T follicular helper cell (primary cell): ENCODE measurements around the gene MICB.
"Not testable (repeated sequence)": the region's sequence is repeated elsewhere in the genome, so short reads cannot be mapped to it uniquely, and the experiment has no call there.

ENCODE experiments used
- DNase-seq: peaks from one replicate; pipeline ENCODE4 v3.0.0-alpha.2; 2020; ENCODE audit warnings: low read depth
- total RNA-seq, 2 experiments: gene quantifications; one replicate each; lab custom pipeline; 2026; lab: John Stamatoyannopoulos, UW

MICB gene
- total RNA-seq: 23.5 to 36.5 reads per million in 2 experiments

DNA sequence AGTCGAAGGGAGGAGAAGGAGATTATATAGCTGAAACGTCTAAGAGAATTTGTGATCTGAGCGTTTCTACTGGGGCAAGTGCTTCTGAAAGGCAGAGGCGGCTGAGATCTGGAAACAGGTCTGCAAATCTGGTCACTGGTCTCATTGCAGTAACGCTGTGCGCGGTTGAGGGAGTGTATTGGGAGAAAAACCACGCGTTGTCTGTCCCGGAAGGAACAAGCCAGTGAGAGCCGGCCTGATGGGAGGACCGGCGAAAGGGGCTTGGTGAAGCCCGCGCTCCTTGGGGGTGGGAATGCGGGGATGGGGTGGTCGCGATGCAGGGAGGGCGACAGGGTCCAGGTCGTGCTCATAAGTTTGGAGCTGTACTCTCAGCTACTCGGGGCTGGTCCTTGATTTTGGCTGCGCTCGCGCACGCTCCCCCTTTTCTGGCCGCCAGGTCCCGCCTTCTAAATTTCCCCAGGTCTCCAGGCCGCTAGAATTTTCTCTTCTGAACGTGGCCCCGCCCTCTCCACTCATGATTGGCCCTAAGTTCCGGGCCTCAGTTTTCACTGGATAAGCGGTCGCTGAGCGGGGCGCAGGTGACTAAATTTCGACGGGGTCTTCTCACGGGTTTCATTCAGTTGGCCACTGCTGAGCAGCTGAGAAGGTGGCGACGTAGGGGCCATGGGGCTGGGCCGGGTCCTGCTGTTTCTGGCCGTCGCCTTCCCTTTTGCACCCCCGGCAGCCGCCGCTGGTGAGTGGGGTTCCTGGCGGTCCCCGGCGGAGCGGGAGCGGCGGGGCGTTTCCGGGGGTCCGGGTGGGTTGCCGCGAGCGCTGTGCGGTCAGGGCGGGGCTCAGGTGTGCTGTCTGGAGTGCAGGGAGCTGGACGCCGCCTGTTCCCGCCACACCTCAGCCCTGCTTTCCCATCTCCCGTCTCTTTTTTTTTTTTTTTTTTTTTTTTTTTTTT, at the start of gene MICB:
TSS of gene MICB (plus strand) at position 615 of the 946 bp plus-strand sequence. CDS start at position 664, 49 bp downstream.
- DNase-seq: peak; percentile 85

DNA sequence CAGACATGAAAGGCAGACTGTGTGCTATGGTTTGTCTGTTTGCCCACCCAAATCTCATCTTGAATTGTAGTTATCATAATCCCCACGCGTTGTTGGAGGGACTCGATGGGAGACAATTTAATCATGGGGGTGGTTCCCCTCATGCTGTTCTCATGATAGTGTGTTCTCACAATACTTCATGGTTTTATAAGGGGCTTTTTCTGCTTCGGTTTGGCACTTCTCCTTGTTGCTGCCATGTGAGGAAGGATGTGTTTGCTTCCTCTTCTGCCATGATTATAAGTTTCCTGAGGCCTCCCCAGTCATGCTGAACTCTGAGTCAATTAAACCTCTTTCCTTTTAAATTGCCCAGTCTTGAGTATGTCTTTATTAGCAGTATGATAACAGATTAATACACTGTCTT, 47.2 kb upstream of the MICB start:
- DNase-seq: no peak

DNA sequence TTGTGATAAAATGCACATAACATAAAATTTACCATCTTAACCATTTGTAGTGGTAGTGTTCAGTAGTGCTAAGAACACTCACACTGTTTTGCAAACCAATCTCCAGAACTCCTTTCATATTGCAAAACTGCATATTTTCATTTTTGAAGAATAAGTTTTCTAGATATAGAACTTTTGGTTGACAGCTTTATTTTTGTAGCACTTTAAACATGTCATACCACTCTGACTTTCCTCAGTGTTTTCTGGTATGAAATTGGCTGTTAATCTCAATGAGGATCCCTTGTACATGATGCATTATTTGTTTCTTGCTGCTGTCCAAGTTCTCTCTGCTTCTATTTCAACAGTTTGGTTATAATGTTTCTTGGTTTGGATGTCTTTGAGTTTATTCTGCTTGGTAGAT, 45.1 kb upstream of the MICB start:
- no peak for DNase-seq

DNA sequence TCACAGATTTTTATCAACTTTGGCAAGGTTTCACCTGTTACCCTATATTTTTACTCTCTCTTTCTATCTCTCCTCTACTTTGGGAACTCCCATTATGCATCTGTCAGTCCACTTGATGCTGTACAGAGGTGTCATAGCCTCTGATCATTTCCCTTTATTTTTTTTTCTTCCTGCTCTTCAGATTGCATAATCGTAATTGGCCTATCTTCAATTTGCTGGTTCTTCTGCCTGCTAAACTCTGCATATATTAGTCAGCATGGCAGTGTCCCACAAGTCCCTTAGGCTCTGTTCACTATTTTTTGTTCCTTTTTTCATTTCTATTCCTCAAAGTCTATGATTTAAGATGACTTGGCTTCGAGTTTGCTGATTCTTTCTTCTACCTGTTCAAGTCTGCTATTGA, 44.7 kb upstream of the MICB start:
- DNase-seq: no peak

DNA sequence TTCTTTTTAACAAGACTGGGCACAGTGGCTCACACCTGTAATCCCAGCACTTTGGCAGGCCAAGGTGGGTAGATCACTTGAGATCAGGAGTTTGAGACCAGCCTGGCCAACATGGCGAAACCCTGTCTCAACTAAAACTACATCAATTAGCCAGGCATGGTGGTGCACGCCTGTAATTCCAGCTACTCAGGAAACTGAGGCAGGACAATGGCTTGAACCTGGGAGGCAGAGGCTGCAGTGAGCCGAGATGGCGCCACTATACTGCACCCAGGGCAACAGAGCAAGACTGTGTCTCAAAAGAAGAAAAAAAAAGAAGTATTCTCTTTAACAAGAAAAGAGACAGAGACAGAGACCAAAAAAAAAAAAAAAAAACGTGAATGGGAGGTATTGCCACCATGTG, 38.1 kb upstream of the MICB start:
- DNase-seq: not testable (repeated sequence)

DNA sequence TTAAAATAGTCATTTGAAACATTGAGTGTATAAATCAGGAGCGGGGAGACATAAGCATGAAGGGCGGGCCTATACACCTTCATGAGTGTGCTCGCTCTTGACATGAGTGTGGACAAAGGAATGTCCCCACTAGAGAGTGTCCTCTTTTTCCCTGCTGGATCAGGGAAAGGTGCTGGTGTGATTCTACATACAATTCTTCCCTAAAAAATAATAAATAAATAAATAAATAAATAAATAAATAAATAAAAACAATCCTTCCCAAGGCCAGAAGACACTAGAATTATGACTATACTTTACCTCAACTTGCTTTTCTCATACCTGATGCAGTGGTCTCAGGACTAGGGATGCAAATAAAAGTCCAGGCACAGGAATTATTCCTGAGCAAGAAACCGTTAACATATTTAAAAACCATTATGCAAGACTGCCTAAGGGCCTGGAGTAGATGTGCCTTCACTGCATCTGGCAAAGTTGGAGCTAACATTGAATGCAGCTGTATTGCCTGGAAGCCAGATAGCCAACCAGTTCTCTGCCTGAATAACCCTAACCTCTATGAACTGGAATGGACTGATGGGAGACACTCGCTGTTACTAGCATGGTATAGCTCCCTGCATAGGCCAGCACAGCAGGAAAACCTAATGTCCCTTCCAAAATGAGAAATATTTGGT, 37.5 kb upstream of the MICB start:
- no peak for DNase-seq

DNA sequence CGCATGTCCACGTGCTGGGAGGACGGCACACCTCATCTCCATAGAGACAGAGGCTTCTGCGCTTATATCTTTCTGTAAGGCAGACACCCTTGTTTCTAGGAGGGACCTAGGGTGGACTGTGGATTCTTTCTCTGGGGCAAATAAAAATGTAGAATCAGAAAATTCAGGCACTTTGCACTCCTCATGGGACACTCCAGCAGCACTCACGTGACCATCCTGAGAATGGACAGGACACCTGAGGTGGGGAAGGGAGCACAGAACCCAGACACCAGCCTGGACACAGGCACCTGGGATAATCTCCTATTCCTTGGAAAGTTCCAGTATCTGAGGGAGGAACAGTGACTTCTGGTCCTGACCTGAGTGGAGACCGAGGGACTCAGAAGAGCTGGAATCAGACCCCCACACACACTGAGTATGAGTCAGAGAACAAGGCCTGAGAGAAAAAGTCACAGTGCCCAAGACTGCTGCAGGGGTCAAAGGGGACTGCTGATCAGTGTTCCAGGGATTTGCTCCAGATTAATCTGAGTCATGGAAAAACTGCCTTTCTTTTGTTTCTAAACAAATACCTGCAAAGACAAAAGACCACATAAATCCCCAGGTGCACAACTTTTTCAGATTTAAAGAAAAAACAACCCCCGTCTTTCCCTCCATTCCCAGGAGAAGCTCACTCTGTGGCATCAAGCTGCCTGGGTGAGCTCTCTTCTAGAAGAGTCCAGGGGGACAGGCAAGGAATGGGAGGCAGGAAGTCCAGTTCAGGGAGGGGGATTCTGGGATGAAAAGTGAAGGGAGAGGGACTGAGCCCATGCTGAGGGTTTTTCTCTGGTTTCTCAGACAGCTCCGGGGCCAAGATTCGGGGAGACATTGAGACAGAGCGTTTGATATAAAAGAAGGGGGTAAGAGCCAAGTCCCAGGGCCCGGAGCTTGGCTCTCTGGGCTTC, 35.6 kb upstream of the MICB start:
- no peak for DNase-seq

DNA sequence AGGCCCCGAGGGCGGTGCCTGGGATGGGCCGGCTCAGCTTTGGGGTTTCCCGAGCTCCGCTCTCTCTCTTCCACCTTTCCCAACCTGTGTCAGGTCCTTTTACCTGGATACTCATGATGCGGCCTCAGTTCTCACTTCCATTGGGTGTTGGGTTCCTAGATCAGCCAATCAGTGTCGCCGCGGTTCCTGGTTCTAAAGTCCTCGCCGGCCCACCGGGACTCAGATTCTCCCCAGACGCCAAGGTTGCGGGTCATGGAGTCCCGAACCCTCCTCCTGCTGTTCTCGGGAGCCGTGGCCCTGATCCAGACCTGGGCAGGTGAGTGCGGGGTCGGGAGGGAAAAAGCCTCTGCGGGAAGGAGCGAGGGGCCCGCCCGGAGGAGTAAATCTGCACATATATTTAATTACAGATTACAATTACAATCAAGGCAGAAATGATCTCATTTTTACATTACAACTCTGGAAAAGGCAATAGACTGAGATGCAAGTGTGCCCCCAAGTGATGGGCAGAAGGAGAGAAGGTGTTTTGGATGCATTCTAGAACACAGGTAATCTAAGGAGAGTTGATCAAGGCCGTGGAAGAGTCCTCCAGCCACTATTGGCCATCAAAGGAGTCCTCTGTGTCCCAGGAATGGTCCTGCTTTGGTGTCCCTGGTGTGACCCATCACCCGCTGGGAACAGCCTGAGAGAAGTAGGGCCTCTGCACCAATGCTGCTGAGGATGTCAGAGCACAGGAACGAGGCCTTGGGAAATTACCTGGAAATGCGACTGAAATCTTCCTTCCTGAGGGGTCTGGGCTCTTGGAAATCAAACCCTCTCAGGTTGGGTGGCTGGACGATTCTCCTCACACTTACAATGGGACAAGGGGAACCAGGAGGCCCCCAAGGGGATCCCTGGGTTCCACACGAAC, 34.7 kb upstream of the MICB start:
- DNase-seq: peak; percentile 89

DNA sequence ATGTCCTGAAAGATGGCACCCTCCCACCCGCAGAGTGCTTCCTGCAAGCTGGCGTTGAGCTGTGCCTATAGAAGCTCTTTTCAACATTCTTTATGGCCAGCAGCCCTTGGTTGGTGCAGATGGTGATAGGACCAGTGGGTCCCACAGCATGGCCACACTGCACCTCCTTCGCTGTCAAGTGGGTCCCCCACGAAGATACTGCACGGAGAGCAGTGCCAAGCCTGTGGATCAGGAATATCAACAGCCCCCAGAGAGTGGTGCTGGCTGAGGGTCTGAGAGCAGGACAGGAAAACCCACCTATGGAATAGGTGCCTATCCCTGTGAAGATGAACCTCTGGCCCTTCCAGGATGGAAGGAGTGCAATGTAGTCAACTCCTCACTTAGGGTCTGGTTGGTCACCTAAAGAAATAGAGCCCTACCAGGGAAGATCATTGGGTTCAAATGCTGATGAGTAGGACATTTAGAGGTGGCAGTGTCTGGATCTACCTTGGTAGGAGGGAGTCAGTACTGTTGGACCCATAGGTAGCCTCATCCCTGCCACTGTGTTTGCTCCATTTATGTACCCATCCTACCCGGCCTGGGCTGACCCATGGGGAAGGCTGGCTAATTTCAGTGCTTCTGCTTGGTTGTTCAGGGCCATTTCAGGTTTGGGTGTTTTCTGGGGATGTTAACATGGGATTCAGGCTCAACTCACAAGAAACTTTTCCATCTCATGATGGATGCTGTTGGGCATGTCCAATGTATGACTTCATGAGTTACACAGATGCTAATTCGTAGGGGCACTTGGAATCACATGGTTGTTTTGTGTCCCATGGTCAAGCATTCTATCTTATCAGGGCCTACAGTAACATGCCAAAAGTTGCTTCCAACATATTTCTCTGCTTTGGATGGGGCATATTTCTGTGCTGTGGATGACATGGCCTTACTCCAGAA, 33.4 kb upstream of the MICB start:
- DNase-seq: no peak

DNA sequence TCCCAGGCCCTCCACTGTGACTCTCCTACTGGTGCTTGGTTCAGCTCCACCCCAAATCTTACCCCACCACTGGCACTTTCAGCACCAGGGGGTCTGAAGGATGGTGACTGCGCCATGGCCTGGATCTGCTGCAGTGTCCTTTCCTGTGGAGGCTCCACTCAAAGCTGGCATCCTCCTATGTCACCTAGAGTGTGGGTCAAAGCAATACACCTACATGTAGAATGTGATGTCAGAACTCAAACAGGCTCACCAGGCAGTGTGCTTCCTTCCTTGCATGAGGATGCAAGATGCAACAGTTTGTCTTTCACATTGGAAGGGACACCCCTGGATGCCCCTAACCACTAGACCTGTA, 32.8 kb upstream of the MICB start:
- DNase-seq: no peak

DNA sequence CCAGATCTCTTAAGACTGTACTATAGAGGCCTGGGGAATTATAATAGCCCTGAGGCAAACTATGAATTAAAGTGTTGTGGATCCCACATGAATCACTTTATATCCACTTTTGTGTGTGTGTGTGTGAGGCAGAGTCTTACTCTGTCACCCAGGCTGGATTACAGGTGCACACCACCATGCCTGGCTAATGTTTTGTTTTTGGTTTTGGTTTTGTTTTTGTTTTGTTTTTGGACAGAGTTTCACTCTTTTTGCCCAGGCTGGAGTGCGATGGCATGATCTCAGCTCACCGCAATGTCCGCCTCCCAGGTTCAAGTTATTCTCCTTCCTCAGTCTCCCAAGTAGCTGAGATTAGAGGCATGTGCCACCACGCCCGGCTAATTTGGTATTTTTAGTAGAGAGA, 32.2 kb upstream of the MICB start:
- no peak for DNase-seq

DNA sequence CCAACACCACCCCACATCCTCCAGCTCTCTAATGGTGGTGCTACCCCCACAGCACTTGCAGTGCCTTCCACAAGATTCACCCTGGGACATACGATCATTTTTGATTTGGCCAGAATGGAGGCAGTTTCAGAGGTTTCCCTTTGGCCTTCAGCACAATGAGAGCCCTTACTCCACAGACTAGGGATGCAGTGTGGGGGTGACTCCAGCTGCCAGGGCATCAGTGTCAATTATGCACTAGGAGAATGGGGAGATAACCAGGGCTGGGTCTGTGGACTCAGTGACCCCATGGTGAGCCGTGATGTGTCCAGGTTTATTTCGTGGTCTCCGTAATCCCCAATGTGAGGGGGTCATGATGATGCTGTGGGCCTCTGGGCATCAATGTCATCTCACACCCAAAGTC, 31.5 kb upstream of the MICB start:
- no peak for DNase-seq

DNA sequence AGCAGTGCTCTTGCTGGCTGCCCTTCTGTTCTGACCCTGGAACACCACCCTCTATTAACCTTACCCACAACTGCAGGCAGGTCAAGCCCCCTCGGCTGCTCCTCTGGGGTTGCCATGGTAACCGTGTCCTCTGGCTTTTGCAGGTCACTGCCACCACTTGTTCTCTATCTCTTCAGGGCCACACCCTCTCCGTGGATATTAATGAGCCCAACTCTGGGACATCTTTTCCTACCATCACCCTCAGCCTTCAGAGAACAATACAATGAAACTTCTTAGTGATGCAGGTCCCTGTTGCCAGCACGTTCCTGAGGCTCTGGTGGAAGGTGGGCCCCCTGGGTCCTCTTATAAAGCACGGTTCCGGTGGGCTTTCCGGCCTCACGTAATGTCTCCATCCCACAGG, 30.8 kb upstream of the MICB start:
- DNase-seq: no peak

DNA sequence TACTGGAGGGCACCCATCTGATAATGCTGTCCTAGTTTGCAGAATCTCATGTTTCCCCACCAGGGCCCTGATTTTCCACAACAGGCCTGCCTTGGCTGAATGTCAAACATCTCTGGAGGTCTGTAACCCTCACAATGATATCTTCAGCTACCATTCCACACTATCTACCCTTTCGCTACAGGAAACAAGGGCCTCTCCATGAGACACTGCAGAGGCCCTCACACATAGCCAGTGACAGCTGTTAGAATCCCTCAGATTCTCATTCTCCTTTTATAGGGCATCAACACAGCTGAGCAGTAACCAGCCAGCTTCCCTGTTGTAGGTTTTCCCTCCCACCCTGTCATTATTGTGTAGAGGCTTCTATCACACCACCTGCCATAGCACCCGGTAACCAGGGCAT, 29.6 kb upstream of the MICB start:
- DNase-seq: no peak

DNA sequence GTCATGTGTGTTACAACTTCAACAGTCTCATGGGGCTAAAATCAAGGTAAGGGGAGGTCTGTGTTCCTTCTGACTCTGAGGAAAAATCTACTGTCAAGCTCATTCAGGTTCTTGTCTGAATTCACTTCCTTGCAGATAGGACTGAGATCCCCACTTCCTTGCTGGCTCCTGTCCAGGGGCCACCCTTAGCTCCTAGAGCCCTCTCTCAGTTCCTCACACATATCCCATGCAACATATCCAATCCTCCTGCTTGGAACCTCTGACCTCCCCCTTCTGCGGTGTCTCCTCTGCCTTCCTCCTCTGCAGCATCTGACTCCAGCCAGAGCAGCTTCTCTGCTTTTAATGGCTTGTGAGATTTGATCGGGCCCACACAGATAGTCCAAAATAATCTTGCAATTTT, 27.1 kb upstream of the MICB start:
- no peak for DNase-seq

DNA sequence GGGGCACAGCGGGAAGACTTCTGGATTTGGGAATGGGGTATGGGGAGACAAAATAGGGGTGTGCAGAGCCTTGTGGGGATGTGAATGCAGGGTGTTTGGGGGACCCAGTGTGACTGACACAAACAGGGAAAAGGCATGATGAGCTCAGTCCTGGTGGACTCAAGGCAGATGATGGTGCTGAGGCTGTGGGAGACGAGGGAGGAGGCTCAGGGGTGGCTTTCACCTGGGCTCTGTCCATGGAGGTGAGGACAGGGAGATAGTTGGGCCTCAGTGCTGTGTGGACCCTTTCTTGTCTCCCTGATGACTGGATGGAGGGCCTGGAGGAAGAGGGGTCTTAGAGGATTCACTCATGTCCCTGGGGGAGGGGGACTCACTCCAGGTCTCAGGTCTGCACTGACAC, 26.2 kb upstream of the MICB start:
- DNase-seq: no peak

DNA sequence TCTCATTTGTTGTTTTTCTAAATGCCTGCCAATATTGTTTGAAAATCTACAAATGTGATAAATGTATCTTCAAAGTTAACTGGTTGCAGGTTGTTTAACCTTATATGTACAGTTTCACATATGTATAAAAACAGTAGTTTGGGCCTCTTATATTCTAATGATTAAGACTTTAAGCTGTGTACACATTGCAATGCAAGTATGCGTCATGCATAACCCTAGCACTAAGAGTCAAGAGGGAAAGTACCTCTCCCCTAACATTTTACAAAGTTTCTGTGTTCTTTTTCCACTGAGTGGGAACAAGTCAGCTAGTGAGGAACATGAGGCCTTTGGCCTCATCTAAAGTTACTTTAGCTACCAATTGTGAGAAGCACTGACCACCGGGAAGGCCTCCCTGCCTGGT, 25.7 kb upstream of the MICB start:
- no peak for DNase-seq

DNA sequence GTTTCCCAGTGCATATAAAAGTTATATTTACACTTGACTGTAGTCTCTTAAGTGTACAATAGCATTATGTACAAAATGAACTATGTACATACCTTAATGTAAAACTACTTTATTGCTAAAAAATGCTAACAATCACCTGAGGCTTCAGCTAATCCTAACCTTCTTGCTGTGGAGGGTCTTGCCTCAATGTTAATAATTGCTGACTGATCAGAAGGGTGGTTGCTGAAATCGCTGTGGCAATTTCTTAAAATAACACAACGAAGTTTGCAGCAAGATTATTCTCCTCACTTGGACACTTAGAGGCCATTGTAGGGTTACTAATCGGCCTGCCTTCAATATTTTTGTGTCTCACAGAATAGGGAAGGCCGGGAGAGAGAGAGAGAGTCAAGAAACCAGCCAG, 24.7 kb upstream of the MICB start:
- DNase-seq: no peak

DNA sequence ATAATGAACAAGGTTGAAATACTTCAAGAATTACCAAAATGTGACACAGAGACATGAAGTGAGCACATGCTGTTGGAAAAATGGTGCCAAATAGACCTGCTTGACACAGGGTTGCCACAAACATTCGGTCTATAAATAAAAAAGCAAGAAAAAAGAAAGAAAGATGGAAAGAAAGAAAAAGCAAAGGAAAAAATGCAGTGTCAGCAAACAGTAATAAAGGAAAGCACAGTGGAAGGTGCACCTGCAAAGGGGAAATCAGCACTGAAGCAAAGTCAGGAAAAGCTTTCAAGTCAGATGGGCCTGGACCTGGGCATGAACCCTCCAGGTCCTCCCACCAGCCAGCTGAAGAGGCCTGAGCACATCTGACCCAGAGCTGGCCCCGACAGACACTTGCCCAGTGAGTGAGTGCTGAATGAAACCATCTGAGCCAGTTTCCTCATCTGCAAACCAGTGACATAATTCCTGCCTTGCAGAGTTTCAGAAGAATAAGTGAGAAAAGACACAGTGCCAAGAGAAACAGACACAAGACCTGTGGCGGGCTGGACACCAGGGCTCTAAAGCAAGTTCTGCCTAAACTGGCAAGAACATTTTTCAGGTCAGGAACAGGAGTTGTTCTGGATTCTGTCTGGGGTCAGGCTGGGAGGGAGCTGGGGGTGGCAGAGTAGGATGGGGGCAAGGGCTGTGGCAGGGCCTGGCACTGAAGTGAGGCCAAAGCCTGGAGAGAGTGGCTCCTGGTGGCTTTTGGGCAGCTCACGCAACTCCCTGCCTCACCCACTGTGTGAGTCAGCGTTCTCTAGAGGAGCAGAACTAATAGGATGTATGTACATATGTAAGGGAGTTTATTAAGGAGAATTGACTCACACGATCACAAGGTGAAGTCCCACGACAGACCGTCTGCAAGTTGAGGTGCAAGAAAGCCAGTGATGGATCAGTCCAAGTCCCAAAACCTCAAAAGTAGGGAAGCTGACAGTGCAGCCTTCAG, 23.9 kb upstream of the MICB start:
- no peak for DNase-seq
